HG02938 (cell line): ENCODE measurements around the gene NHLH1.
"Not testable (repeated sequence)": the region's sequence is repeated elsewhere in the genome, so short reads cannot be mapped to it uniquely, and the experiment has no call there.

ENCODE experiments used
- ATAC-seq: cut with Tn5 transposase; IDR thresholded peaks from one replicate; pipeline ENCODE4 v1.9.1; 2021; ENCODE audit warnings: mild to moderate bottlenecking, moderate library complexity; ENCODE audit not compliant: unreplicated experiment

NHLH1 gene

DNA sequence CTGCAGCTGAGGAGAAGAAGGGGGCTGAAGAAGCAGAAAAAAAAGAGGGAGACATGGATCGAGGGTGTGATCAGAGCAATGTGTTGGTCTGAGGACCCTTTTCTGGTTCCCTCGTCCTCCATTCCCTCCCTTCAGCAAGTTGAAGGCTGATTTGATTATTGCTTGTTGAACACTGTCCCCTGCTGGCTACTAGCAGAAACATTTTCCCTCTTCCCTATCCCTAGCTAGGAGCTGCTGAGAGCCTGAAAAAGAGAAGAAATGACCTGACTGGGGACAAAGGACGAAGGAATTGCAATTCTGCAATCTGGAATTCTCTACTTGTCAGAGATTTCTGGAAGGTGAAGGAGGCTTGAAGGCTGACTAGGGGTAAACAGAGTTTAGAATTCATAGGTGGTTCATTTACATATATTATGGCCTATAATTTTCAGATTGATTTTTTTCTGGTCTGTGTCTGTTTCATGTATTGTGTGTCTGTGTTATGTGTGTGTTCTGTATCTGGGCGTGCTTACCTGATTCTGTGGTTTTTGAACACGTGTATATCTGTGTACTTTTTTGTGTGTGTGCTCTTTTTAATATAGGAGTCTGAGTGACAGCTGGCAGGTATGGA is 9.8 kb downstream of the NHLH1 start:
- no peak for ATAC-seq

DNA sequence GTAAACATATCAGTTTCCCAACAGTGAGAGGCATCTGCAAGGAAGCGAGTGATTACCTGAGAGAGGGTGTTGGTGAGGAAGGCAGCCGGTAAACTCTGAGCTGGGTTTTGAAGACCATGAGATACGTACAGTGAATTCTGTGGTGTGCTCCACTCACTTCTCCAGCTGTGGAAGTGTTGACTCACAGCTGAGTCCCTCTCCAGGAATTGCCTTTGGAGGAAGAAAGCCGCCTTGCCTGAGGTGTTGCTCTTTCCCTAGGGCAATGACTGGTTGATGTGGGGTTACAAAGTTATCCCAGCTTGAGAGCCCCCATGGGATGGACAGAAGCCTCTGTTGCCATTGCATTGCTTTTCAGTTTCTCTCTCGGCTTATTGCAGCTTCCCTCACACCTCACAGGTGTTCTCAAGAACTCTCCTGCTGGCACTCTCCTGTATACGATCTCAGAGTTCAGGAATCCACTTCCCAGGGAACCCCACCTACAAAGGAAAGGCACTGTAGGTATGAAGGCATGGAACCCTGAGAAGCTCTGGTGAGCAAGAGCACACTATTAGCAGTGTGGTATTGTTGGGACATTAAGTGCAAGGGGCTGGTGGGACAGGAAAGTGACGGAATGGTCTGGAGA is 10.8 kb downstream of the NHLH1 start:
- ATAC-seq: no peak

DNA sequence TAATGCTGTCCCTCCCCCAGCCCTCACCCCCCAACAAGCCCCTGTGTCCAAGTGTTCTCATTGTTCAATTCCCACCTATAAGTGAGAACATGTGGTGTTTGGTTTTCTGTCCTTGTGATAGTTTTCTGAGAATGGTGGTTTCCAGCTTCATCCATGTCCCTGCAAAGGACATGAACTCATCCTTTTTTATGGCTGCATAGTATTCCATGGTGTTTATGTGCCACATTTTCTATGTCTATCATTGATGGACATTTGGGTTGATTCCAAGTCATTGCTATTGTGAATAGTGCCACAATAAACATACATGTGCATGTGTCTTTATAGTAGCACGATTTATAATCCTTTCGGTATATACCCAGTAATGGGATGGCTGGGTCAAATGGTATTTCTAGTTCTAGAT is 17.9 kb downstream of the NHLH1 start:
- ATAC-seq: not testable (repeated sequence)

DNA sequence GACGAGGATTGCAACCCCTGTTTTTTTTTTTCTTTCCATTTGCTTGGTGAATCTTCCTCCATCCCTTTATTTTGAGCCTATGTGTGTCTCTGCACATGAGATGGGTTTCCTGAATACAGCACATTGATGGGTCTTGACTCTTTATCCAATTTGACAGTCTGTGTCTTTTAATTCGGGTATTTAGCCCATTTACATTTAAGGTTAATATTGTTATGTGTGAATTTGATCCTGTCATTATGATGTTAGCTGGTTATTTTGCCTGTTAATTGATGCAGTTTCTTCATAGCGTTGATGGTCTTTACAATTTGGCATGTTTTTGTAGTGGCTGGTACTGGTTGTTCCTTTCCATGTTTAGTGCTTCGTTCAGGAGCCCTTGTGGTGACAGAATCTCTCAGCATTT is 21.5 kb downstream of the NHLH1 start:
- ATAC-seq: not testable (repeated sequence)

DNA sequence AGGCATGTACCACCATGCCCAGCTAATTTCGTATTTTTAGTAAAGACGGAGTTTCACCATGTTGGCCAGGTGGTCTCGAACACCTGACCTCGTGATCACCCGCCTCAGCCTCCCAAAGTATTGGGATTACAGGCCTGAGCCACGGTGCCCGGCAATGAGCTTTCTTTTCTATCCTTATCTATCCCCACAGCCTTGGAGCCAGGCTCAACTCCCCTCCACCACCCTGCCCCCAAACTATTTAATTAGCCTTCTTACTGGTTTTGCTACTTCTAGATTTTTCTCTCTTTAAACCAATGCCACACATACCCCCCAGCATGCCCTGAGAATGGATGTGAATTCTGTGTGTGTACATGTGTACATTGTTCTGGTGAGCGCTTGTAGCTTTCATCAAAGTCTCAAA is 27.8 kb downstream of the NHLH1 start:
- ATAC-seq: no peak

DNA sequence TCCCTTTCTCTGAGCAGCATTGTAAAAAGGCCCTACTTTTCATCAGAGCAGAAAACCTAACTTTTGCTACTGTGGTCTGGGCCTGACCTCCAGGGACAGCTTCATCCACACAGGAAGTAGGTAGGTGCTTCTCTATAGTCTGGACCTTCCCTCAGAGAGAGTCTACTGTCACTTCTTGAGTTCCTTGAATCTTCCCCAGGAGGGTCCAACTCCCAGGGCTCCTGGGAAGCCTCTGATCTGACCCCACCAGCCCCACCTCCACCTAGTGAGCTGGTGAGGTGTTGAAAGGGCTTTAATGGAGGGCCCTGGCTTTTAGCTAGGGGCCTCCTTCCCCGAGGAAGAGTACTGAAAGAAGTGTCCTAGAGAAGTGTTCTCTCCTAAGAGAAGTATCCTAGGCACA is 30.8 kb downstream of the NHLH1 start:
- no peak for ATAC-seq

DNA sequence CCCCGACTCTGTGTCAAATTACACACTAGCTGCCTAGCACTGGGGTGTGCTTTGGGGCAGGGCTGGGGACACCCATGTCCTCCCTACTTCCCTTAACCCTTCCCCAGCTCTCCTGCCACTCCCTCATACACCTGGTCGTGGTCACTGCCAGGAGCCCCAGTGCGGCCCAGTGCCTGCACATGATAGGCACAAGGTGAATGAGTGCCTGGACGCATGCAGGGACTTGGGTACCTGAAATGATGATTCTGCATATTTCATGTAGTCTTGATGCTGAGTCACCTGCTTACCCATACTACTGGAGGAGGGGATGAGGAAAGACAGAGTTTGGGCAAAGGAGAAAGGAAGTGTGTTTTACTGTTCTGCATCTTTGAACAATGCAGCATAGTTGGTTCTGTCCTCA is 32.0 kb downstream of the NHLH1 start:
- no peak for ATAC-seq

DNA sequence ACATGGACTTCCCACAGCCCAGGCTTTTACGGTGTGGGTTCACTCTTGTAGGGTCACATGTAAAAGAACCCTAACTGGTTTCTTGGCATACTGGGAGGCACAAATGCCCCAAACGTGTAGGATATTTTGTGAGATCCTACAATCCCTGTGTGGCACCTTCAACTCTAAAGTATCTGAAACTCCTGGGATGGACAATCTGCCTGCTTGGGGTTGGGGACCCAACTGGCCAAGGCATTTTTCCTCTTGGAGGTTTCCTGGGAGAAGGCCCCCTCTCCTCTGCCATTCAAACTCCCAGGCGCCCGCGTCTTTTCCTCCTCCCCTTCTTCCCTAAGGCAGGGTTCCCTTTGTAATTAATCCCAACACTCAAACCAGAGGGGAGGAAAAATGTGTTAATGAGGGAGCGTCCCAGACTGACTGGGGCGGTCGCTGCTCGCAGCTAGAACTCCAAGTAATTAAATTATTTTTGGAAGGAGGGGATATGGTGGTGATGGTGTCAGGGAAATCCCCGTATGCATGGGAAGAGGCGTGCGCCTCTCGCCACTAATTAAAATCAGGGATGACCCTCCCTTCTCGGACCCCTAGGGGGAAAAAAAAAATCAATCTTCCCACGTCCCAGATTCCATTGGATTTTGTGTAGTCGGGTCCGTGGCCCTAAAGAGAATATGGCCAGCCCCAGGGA is 32.8 kb downstream of the NHLH1 start:
- no peak for ATAC-seq

DNA sequence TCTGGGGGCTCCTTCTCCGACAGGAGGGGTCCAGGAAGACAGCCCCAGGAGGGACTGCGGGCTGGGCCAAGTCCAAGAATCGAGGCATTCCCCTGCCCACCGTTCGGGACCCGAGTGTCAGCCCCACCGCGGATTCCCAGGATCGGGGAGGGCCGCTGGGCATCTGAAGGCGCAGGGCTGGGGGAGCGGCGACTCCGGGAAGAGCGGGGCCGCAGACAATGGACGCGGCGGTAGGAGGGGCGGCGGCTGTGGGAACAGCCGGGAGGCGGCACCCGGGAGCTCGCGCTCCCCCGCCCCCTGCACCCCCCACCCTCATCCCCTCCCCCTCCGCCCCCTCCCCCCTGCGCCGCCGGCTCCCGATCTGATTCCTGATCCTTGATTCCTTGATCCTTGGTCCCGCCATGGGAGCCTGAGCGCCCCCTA is 33.4 kb downstream of the NHLH1 start, which contains the start of gene VANGL2:
VANGL2 (plus strand) TSS at position 342 of the 423 bp plus-strand sequence. CDS start 15,274 bp downstream, outside the sequence.
- ATAC-seq: no peak

DNA sequence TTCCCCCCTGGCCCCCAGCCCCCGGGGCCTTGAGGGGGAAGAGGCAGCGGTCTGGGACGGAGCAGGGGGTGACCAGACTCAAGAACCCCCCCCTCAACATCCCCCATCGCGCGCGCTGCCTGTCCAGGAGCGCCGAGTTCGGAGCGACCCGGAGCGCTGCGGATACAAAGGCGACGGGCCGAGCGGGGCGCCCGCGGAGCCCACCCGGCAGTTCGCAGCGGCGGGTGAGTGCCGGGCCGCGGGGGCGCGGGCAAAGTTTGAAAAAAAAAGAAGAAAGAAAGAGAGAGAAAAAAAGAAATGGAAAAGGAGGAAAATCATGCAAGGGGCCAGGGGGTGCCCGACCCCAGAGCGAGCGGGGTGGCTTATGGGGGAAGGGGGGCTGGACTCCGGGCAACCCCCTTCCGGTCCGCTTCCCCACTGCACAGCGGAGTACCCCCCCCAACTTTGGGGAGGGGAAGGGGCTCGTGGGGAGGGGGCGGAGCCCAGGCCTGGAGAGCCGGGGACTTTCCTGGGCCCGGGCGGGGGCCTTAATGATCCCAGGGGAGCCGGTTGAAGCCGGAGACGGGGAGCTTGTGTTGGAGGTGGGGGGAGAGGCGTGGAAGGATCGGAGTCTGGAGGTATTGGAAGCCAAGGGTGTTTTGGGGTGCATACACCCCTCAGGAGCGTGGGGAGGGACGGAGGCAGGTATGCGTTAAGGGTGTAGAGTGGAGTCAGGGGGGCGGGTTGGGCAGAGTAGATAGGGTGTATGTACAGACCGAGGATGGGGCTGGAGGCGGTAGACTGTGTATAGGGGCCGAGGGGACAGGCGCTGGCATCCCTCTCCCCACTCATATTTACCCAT is 34.0 kb downstream of the NHLH1 start:
- ATAC-seq: no peak

DNA sequence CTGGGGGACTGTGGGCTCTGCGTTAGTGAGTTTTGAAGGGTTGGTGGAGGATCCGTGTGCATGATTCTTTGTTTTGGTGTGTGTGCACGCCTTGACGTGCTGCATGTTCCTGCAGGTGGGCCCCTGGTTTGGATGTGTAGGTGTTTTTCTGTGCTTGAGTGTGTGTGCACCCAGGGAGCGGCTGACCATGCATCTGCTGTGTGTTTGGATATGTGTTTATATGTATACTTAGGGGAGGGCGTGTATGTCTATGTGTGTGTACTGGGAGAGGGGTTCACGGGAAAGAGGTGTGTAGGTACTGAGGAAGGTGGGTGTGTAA is 34.6 kb downstream of the NHLH1 start:
- ATAC-seq: no peak

DNA sequence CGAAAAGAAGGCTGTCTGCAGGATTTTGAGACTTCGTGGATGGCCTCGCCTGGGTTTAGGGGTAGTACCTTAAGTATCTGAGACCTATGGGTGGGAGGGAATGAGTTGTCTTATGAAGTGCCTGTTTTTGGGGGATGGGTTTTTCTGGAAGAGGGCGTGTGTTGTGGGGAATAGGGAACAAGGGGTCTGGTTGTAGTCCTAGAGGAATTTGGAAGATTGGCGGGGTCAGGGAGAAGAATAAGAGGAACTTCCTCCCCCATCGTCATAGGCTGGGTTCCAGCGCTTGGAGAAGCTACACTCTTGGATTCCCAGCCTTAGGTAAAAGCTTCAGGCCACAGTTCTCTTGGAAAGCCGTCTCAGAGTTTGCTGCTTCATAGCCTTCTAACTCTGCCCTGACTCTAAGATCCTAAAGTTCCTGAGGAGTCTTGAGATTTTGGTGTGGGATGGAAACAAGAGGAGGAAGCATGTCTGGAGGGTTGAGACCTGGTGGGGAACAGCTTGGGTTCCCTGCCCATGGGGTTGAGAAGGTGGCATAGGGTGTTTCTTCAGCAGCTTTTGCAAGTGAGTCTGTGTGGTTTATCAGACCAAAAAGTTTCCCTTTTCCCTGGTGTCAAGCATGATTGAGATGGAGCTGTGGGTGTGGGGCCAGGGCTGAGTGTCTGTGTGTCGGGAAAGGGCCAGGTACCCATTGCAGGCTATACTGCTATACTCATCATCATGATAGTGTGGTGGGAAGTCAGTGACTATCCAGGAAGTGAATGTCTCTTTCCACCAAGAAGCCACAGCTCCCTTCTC is 35.3 kb downstream of the NHLH1 start:
- ATAC-seq: no peak

DNA sequence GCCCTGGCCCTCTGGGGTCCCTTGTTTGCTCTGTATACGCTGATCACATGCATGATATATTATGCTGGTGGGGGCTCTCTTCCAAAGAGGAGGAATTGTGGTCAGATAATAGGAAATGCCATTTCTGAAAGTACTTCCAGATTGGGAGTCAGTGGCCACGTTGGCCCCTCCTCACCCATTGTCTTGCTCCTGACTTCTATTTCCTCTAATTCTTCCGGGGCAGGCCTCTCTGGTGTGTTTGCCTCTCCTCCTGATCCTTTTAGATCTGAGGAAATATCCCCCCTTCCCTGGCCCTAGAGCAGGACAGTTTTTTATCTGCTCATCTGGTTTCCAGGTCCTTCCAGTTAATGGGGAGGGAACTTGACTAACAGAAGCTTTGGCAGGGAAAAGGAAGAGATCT is 36.4 kb downstream of the NHLH1 start:
- ATAC-seq: no peak

DNA sequence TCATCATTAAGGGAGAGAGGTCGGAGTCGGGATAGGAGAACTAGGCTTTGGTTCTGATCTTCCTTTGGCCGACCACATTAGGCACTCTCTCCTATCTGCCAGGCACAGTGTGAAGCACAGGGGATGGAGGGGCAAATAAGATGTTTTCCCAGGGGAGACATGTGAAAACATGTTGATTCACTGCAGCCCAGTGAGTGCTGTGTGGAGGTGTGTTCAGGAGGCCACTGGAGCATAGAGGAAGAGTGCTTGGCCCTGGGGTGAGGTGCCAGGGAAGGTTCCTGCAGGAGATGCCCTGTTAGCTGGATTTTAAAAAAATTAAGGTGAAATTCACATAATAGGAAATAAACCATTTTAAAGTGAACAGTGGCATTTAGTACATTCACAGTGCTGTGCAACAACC is 37.2 kb downstream of the NHLH1 start:
- ATAC-seq: no peak

DNA sequence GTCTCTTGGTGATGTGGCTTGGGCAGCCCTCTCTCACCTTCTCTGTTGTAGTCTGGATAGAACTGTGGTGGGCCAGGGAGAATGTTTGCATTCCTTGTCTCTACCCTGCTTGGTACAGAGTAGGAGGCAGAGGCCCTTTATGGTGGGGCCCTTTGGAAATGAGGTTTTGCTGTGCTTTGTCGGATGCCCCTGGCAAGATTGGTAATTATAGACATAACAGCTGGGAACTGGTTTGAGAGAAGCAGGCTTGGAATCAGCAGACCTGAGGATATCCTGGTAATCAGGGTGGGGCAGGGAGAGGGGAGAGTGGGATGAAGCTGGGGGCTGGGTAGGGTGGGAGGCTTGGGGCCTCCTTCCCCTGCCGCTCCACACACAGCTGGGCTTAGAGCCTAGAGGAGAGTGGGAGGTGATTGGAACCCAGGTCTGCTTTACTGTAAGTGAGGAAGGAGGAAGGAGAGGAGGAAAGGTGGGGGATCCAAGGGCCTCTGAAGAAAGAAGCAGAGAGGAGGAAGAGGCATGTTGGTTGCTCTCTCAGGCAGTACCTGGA is 38.5 kb downstream of the NHLH1 start:
- ATAC-seq: no peak

DNA sequence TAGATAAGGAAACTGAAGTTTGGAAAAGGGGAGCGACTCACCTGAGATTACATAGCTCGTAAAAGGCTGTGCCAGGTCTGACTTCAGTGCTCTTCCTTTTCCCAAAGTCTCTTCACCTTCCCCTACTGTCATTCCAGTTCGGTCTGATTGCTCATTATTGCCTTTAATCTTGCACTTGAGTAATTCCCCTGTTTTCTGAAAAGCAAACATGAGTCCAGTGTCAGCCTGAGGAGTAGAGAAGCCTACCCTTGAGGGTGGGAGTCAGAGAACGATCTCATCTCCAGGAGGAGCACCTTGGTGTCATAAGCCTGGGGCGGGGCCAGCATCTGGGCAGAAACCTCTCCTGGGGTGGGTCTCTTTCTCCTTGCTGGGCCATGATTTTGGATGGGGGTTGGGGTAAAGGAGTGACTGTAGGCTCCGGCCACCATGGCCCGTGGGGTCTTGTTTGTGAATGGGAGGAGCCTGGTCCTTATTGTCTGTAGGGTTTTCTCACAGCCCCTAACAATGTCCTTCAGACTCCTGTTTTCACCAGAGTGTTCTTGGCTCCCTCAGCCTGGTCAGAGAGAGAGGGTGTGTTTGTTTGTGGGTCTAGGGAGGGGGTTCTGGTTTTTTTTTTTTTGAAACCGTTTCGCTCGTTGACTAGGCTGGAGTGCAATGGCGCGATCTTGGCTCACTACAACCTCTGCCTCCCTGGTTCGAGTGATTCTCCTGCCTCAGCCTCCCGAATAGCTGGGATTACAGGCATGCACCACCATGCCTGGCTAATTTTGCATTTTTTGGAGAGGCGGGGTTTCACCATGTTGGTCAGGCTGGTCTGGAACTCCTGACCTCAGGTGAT is 39.5 kb downstream of the NHLH1 start:
- ATAC-seq: no peak

DNA sequence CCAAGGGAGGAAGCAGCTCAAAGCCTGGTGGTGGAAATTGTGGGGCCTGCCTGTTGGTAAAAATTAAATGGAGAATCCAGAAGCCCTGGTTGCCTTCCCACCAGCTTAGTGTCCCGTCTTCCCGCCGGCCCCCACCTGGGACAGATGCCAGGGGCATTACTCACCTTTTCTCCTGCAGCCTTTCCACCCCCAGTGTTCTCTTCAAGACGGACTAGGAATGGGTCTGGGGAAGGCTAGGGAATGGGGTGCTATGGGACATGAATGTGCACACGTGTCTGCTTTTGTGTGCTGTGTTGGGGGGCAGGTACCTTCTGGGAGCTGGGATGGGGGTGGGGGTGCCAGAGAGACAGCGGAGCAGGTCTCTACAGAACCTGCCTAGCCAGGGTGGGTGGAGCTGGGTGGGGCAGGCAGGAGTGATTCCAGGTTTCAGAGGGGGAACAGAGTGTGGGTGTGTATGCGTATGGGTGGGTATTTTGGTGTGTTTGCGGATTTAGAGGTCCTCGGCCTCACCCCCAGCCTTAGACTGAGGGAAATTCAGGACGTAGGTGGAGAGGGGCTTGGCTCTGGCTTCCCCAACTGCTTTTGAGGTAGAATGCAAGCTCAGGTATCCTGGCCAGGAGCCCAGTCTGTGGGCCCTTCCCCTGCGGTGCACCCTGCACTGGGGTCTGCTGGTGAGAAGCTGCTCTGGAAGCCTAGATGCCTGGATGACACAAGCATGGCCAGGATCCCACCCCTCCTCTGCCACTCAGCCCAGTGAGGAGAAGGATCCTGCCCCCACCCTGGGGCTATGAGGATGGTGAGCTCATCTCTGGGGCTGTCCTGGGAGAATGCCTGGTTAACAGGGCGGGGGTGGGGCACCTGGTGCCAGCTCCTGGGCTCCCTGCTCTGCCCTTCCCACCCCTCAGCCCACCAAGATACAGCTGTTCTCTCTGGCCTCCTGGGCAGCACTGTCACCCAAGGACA is 41.2 kb downstream of the NHLH1 start:
- no peak for ATAC-seq

DNA sequence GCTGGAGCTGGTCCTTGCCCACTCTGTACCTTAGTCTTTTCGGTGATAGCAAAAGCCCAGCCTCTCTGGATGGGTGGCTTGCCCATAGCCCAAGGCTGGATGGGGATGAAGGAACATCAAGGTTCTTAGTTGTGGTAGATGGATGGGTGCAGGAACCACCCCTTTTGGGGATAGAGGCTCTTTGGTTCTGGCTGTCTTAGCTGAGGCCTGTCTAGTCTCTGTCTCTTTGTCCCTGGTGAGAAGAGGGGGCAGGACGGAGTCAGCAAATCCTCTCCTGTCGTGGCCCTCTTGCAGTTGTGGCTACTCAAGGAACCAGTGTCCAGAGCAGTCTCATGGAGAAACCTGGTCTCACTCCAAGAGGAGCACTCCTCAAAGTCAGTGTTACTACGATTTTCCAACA is 42.0 kb downstream of the NHLH1 start:
- ATAC-seq: no peak
